ENCODE data around the gene WDR7.

WDR7 gene

DNA sequence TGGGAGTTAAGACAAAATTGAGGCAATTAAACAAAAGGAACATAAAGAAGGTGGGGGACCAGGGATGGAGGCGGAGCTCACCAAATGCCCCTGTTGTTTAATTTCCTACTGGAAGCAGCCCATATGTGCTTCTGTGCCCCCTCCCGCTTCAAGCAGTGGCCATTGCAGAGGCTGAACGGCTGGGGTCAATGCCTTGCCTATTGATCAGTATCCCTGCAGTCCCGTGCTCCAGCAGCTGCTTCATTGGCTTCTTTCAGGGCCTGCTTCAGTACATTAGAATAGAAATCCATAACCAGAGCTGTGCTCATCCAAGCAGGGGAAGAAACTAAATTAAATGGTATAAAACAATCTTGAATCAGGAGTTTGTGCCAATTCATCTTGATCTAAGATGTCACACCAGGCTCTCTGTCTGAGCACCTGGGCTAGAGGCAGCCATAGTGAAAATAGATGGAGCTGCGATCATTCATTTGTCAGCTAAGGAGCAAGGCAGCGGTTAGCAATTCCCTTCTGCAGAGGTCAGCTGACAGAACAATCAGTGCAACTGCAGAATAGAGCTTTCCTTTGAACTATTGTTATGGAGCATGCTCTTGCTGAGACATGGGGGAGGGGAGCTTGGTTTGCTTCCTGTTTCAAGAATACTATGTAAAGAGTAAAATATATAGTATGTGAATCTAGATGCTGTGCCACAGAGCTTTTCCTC is 222.4 kb downstream of the WDR7 start:
- Histone ChIP-seq H3K27me3 (ENCODE audit: control insufficient read depth, insufficient read depth, low read length) (no peaks in the 10 kb centered on the region), H3K9ac (ENCODE audit: low read length) (no peak overlapping the region), H3K9me3 (ENCODE audit: control insufficient read depth, low read length) (no peaks in the 10 kb centered on the region), H3K4me1 (ENCODE audit: control insufficient read depth, insufficient read depth, low read length) (no peaks in the 10 kb centered on the region), H3K36me3 (ENCODE audit: control insufficient read depth, insufficient read depth, low read length) (no peaks in the 10 kb centered on the region), H3K4me3 (ENCODE audit: low read length) (no peak overlapping the region)

DNA sequence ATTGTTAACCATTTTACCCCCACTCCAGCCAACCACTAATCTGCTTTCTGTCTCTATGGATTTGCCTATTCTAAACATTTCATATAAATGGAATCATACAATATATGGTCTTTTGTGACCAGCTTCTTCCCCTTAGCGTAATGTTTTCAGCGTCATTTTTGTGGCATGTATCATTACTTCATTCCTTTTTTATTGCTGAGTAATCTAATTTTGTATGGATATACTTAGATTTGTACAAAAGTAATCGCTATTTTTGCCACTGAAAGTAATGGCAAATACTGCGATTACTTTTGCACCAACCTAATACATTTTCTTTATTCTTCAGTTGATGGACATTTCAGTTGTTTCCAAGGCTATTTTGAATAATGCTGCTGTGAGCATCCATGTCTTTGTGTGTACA is 227.6 kb downstream of the WDR7 start:
- H3K9ac ChIP-seq (ENCODE audit: low read length), result no peak overlapping the region
- H3K27me3 ChIP-seq (ENCODE audit: control insufficient read depth, insufficient read depth, low read length), result no peaks in the 10 kb centered on the region
- H3K36me3 ChIP-seq (ENCODE audit: control insufficient read depth, insufficient read depth, low read length), result no peaks in the 10 kb centered on the region
- H3K4me1 ChIP-seq (ENCODE audit: control insufficient read depth, insufficient read depth, low read length), result no peaks in the 10 kb centered on the region
- H3K4me3 ChIP-seq (ENCODE audit: low read length), result no peak overlapping the region
- H3K9me3 ChIP-seq (ENCODE audit: control insufficient read depth, low read length), result no peaks in the 10 kb centered on the region

DNA sequence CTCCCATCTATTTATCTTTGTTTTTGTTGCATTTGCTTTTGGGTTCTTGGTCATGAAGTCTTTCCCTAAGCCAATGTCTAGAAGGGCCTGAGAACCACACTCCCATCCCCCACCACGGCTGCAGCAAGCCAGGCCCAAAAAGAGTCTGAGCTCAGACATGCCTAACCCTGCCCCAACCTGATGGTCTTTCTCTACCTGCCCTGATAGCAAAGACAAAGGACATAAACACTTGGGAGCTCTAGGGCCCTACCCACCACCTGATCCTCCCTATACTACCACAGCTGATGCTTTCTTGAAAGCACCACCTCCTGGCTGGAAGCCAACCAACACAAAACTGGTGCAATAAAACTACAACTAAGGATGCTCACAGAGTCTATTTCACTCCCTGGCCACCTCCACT is 233.4 kb downstream of the WDR7 start:
- H3K9me3 ChIP-seq (ENCODE audit: control insufficient read depth, low read length), result no peaks in the 10 kb centered on the region
- no peak overlapping the region for H3K9ac ChIP-seq (ENCODE audit: low read length)
- H3K27me3 ChIP-seq (ENCODE audit: control insufficient read depth, insufficient read depth, low read length), result no peaks in the 10 kb centered on the region
- H3K4me1 ChIP-seq (ENCODE audit: control insufficient read depth, insufficient read depth, low read length), result no peaks in the 10 kb centered on the region
- no peak overlapping the region for H3K4me3 ChIP-seq (ENCODE audit: low read length)
- H3K36me3 ChIP-seq (ENCODE audit: control insufficient read depth, insufficient read depth, low read length), result no peaks in the 10 kb centered on the region

DNA sequence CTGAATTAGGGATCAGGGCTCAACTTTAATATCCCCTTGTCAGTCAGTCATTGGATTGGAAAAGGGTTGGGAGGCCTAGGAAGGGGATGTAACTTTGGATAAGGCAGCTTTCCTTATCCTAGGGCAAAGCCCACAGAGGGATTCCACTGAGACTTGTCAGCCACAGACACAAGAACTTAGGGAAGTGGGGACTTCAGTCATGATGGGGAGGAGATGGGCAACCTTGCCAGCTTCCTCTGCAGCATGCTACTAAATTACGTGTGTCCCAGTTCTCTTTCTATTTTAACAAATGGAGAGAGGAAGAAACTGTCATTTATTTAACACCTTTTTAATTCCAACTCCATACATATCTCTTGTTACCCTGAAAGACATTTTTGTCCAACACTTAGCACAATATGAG is 237.8 kb downstream of the WDR7 start:
- Histone ChIP-seq H3K4me1 (ENCODE audit: control insufficient read depth, insufficient read depth, low read length) (no peaks in the 10 kb centered on the region), H3K36me3 (ENCODE audit: control insufficient read depth, insufficient read depth, low read length) (no peaks in the 10 kb centered on the region), H3K9me3 (ENCODE audit: control insufficient read depth, low read length) (no peaks in the 10 kb centered on the region), H3K4me3 (ENCODE audit: low read length) (no peak overlapping the region), H3K9ac (ENCODE audit: low read length) (no peak overlapping the region), H3K27me3 (ENCODE audit: control insufficient read depth, insufficient read depth, low read length) (no peaks in the 10 kb centered on the region)

DNA sequence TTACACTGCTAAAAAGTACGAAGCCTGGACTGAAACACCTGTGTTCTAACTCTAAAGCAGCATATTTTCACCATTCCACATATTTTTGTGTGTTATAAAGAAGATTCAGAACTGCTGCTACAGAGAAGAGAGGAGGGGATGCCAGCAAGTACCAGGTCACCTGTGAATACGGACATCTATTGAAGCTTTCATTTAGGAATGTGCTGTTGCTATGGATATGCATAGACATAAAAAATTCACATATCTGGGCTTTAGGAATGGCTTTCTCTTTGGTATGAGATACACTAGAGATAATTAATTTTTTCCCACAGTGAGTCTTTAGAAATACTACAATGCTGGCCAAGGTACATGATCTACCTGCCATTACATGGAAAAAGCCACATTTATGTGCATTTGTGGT is 238.5 kb downstream of the WDR7 start:
- H3K4me1 ChIP-seq (ENCODE audit: control insufficient read depth, insufficient read depth, low read length), result no peaks in the 10 kb centered on the region
- H3K27me3 ChIP-seq (ENCODE audit: control insufficient read depth, insufficient read depth, low read length), result no peaks in the 10 kb centered on the region
- no peak overlapping the region for H3K4me3 ChIP-seq (ENCODE audit: low read length)
- H3K36me3 ChIP-seq (ENCODE audit: control insufficient read depth, insufficient read depth, low read length), result no peaks in the 10 kb centered on the region
- H3K9ac ChIP-seq (ENCODE audit: low read length), result no peak overlapping the region
- H3K9me3 ChIP-seq (ENCODE audit: control insufficient read depth, low read length), result no peaks in the 10 kb centered on the region

DNA sequence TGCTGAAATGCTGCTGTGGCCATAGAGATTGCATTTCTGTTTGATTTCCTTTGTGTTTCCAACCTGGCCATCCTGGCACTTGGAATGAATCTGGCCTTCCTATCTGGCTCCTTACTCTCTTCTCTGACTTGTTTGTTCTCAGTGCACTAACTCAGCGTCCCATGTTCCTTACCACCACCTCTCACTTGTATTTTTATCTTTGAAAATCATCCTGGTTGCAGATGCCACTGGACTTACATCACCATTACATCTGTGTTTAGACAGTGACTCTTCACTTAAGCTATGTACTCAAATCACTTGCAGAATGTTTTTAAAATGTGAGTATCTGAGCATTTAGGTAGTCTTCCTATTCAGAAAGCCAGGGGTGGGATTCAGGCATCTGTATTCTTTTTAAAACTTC is 239.5 kb downstream of the WDR7 start:
- no peak overlapping the region for H3K9ac ChIP-seq (ENCODE audit: low read length)
- no peaks in the 10 kb centered on the region for H3K36me3 ChIP-seq (ENCODE audit: control insufficient read depth, insufficient read depth, low read length)
- no peak overlapping the region for H3K4me3 ChIP-seq (ENCODE audit: low read length)
- no peaks in the 10 kb centered on the region for H3K27me3 ChIP-seq (ENCODE audit: control insufficient read depth, insufficient read depth, low read length)
- H3K4me1 ChIP-seq (ENCODE audit: control insufficient read depth, insufficient read depth, low read length), result no peaks in the 10 kb centered on the region
- no peaks in the 10 kb centered on the region for H3K9me3 ChIP-seq (ENCODE audit: control insufficient read depth, low read length)

DNA sequence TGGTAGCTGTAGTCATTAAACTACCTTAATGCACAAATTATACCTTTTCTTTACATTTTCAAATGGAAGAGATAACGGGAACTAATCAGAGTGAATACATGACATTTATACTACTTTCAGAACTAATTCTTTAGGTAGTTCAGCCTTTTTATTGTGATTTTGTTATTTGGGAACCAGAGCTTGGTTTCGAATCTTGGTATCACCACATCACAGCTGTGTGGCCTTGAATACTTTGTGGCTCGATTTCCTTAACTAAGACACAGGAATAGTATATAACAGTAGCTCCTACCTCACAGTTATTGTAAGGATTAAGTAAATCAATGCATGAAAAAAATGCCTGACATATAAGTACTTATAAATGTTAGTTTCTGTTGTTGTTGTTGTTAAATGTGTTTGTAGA is 240.0 kb downstream of the WDR7 start:
- Histone ChIP-seq H3K4me1 (ENCODE audit: control insufficient read depth, insufficient read depth, low read length) (no peaks in the 10 kb centered on the region), H3K36me3 (ENCODE audit: control insufficient read depth, insufficient read depth, low read length) (no peaks in the 10 kb centered on the region), H3K27me3 (ENCODE audit: control insufficient read depth, insufficient read depth, low read length) (no peaks in the 10 kb centered on the region), H3K9me3 (ENCODE audit: control insufficient read depth, low read length) (no peaks in the 10 kb centered on the region), H3K9ac (ENCODE audit: low read length) (no peak overlapping the region), H3K4me3 (ENCODE audit: low read length) (no peak overlapping the region)

DNA sequence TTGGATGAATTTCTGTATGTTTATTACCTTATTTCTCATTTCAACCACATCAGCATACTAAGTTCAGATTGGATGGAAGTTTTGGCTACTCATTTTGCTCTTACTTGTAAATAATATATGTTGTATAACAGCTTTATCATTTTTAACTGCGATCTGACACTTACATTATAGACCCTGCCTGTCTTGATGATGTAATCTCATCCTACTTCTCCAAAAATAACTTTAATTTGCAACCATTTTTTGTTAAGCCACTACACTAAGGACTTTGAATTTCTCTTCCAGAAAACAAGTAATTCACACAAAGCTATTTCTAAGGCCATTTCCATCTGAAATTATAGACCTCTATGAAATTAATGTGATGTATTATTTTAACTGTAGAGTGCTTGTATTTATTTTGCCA is 240.7 kb downstream of the WDR7 start:
- H3K4me1 ChIP-seq (ENCODE audit: control insufficient read depth, insufficient read depth, low read length), result no peaks in the 10 kb centered on the region
- H3K27me3 ChIP-seq (ENCODE audit: control insufficient read depth, insufficient read depth, low read length), result no peaks in the 10 kb centered on the region
- H3K36me3 ChIP-seq (ENCODE audit: control insufficient read depth, insufficient read depth, low read length), result no peaks in the 10 kb centered on the region
- no peak overlapping the region for H3K4me3 ChIP-seq (ENCODE audit: low read length)
- no peaks in the 10 kb centered on the region for H3K9me3 ChIP-seq (ENCODE audit: control insufficient read depth, low read length)
- H3K9ac ChIP-seq (ENCODE audit: low read length), result no peak overlapping the region

DNA sequence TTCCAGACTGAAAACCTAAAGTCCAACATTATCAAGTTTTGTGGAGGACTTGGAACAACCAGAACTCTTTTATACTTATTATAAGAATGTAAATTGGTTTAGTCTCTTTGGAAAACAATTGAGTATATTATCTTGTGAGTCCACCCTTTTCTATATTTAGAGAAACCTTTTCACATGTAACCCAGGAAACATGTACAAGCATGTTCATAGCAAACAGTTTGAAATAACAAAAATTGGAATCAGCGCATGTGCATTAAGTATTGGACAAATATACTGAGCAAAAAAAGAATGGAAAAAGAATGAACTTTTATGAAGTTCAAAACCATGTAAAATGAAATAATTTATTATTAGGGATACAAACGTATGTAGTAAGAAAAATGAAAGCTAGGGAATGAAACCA is 246.0 kb downstream of the WDR7 start:
- H3K4me3 ChIP-seq (ENCODE audit: low read length), result no peak overlapping the region
- no peaks in the 10 kb centered on the region for H3K27me3 ChIP-seq (ENCODE audit: control insufficient read depth, insufficient read depth, low read length)
- no peaks in the 10 kb centered on the region for H3K4me1 ChIP-seq (ENCODE audit: control insufficient read depth, insufficient read depth, low read length)
- no peaks in the 10 kb centered on the region for H3K9me3 ChIP-seq (ENCODE audit: control insufficient read depth, low read length)
- no peaks in the 10 kb centered on the region for H3K36me3 ChIP-seq (ENCODE audit: control insufficient read depth, insufficient read depth, low read length)
- H3K9ac ChIP-seq (ENCODE audit: low read length), result no peak overlapping the region

DNA sequence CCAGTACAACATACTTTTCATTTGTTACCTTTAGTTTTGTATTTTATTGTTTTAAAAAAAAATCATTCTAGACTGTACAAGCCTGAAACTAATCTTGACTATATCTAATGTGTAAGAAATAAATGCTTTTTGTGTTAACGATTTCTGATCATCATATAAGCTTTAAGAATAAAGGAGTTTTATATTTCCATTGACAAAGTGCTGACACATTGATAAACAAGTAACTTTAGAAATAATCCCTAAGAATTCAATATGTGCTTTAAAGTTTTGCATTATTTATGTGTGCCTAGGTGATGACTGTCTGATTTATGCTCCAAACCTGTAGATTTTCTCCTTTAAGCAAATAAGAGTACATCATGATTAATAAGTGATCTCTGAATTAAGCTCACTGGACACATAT is 248.5 kb downstream of the WDR7 start:
- H3K4me3 ChIP-seq (ENCODE audit: low read length), result no peak overlapping the region
- H3K4me1 ChIP-seq (ENCODE audit: control insufficient read depth, insufficient read depth, low read length), result no peaks in the 10 kb centered on the region
- H3K27me3 ChIP-seq (ENCODE audit: control insufficient read depth, insufficient read depth, low read length), result no peaks in the 10 kb centered on the region
- H3K9me3 ChIP-seq (ENCODE audit: control insufficient read depth, low read length), result no peaks in the 10 kb centered on the region
- no peaks in the 10 kb centered on the region for H3K36me3 ChIP-seq (ENCODE audit: control insufficient read depth, insufficient read depth, low read length)
- H3K9ac ChIP-seq (ENCODE audit: low read length), result no peak overlapping the region

DNA sequence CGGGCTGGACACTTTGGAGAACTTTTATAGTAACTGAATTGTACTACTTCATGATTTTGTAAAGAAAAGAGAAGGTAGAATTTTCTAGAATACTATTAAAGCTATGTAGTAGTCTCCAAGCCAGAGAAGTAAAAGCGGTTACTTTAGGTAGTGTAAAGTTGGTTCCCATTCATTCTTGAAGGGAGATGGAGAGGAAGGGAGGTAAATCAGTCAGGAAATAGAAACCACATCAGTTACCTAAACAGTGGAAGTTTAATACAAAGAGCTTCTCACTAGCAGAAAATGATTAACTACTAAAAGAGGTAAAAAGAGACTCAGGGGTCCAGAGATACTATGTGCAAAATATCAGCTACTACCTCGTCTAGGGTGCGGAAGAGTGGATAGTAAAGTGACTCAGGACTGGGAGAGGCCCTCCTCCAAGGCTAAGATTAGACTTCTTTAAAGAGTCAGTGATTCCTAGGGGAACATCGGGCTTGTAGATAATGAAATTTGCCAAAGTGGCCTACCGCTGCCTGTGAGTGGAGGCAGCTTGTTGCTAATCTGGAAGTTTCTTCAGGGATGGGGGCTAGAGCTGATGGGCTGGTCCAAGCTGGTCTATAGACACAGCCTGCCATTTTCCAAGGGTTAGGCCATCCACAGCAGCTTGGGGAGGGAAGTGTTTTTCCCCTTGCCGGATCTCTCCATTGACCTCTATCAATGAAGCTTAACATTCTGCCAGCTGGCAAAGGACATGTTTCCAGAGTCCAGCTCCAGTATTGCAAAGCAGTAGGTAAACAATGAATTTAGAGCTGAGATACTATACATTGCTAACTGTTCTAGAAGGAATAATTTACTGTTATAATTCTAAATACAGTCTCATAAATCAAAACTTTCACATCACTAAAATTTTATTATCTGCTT is 249.3 kb downstream of the WDR7 start:
- no peaks in the 10 kb centered on the region for H3K4me1 ChIP-seq (ENCODE audit: control insufficient read depth, insufficient read depth, low read length)
- H3K4me3 ChIP-seq (ENCODE audit: low read length), result no peak overlapping the region
- H3K27me3 ChIP-seq (ENCODE audit: control insufficient read depth, insufficient read depth, low read length), result no peaks in the 10 kb centered on the region
- H3K9me3 ChIP-seq (ENCODE audit: control insufficient read depth, low read length), result no peaks in the 10 kb centered on the region
- no peak overlapping the region for H3K9ac ChIP-seq (ENCODE audit: low read length)
- no peaks in the 10 kb centered on the region for H3K36me3 ChIP-seq (ENCODE audit: control insufficient read depth, insufficient read depth, low read length)

DNA sequence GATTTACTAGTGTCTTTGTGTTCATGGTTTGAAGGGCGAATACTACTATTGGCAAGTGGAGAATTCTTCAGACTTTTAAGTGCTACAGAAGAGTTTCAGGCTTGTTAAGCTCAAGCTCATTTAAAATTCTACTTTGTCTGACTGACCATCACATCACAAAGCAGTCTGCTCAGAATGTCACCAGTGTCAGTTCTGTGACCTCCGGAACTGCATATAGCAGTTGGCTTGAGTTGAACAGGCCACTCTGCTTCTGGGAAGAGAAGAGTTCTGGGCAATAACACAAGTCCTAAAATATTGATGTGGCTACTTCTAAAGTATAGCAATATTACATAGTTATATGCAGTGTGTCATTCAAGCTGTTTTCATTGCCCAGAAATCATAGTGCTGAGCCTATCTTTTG is 250.8 kb downstream of the WDR7 start:
- Histone ChIP-seq H3K4me1 (ENCODE audit: control insufficient read depth, insufficient read depth, low read length) (no peaks in the 10 kb centered on the region), H3K9ac (ENCODE audit: low read length) (no peak overlapping the region), H3K9me3 (ENCODE audit: control insufficient read depth, low read length) (no peaks in the 10 kb centered on the region), H3K36me3 (ENCODE audit: control insufficient read depth, insufficient read depth, low read length) (no peaks in the 10 kb centered on the region), H3K27me3 (ENCODE audit: control insufficient read depth, insufficient read depth, low read length) (no peaks in the 10 kb centered on the region), H3K4me3 (ENCODE audit: low read length) (no peak overlapping the region)
